Measurements from ENCODE around the gene RPTOR.
A peak's percentile ranks its signal among the peaks of the same experiment; 100 is the strongest.

Gene RPTOR

DNA sequence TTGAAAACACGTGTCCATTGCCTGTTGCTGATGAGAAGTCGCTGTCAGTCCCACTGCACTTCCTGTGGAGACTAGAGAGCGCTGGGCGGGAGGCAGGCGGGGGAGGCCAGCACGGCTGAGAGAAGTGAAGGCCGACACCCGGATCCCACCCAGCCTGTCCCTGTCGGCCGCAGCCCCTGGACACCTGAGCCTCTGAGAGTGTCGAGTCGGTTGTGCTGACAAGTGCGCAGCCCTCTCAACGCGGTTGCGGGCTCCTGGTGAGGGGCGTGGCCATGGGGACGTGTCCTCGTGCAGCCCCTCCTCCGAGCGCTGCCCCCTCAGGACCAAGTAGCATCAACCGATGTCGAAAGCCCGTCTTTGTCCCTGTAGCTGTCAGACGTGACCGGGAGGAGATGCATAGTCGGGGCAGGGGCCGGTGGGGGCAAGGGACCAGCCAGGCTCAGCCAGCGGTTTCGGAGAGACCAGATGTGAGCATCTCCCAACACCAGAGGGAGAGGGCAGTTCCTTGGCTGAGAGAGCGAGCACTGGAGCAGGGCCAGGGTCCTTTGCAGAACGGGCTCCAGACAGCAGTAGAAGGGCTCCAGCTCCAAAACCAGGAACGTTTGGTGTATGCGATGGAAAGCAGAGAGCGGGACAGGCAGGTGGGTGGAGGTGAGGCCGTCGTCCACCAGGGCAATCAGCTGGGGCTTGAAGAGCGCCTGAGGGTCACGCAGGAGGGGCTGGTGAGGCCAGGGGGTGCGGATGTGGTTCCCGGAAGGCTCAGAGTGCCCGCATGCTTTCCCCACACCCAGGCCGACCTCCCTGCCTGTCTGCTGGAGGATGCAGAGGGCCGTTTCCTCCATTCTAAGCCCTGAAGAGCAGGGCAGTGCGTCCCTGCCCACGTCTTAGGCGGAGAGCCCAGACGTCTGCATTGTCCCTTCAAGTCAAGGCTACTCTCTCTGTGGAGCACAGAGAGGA is 403.7 kb downstream of the RPTOR start:
- Mint-ChIP-seq H3K9me3 (no peaks in the 10 kb centered on the region), H3K4me3 (no peak overlapping the region), H3K27ac (no peak overlapping the region), H3K27me3 (no peaks in the 10 kb centered on the region), H3K36me3 (peaks cover 70% of the 10 kb centered on the region), H3K4me1 (no peaks in the 10 kb centered on the region)
- no peak for ATAC-seq

DNA sequence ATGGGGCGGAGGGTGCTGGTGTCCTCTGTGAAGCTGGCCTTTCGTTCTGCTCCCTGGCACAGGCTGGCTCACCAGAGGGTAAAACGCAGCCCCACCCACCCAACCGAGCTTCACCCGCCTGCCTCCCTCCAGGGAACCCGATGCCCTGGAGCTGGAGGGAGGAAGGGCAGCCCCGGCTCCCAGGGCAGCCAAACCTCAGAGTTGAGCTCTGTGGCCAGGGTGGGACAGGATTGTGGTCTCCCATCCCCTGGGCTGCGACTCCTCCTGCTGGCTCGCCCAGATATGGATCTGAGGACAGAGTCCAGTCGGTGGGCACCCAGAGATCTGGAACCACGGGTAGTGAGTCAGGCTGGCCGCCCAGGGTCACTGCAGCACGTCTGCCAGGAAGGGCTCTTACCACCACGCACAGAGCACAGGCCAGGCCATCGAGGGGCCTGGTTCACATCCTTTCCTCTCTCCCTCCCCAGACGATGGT is 404.4 kb downstream of the RPTOR start:
- no peaks in the 10 kb centered on the region for H3K9me3 Mint-ChIP-seq
- H3K27me3 Mint-ChIP-seq = no peaks in the 10 kb centered on the region
- H3K36me3 Mint-ChIP-seq = peaks cover 75% of the 10 kb centered on the region
- H3K27ac Mint-ChIP-seq = no peak overlapping the region
- H3K4me1 Mint-ChIP-seq = no peaks in the 10 kb centered on the region
- H3K4me3 Mint-ChIP-seq = no peak overlapping the region
- no peak for ATAC-seq

DNA sequence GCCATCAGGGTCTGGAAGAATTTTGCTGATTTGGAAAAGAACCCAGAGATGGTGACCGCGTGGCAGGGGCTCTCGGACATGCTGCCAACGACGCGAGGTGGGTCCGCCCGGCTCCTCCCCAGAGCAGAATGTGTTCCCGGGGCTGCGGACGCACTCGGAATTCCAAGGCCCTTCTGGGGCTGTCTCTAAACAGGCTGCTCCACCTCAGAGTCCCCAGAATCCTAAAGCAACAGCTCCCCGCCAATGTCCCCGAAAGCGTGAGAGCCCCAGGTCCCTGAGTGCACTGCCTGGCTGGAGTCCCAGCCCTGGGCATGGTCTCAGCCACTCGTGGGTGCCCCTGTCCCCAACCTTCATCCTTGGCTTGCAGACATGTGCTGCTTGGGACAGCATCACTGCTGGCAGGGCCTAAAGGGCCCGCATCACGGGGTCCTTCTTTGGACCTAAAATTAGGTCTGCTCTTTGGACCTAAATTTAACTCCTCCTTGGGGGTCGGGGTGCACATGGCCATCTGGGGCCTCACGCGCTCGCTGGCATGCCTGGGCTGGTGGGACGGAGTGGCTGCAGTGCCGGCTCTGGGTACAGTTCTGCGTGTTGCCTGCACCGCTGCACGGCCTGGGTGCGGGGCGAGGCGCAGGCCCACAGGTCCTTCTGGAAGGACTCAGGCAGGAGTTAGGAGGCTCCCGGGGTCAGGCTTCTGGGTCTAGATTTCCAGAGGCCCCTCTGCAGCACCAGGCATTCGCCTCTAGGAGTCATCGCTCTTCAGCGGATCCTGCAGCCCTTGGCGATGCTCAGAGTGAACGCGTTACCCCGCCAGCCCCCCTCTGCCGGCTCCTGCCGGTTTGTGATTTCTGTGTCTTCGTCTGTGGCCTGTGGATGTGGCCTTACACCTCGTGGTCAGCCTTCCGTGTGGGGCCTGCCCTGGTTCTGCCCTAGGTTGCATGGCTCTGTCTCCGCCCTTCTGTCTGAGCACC is 405.1 kb downstream of the RPTOR start:
- Mint-ChIP-seq H3K4me3 (no peak overlapping the region), H3K27ac (no peak overlapping the region), H3K4me1 (no peaks in the 10 kb centered on the region), H3K9me3 (no peaks in the 10 kb centered on the region), H3K27me3 (no peaks in the 10 kb centered on the region), H3K36me3 (peaks cover 72% of the 10 kb centered on the region)
- ATAC-seq = no peak

DNA sequence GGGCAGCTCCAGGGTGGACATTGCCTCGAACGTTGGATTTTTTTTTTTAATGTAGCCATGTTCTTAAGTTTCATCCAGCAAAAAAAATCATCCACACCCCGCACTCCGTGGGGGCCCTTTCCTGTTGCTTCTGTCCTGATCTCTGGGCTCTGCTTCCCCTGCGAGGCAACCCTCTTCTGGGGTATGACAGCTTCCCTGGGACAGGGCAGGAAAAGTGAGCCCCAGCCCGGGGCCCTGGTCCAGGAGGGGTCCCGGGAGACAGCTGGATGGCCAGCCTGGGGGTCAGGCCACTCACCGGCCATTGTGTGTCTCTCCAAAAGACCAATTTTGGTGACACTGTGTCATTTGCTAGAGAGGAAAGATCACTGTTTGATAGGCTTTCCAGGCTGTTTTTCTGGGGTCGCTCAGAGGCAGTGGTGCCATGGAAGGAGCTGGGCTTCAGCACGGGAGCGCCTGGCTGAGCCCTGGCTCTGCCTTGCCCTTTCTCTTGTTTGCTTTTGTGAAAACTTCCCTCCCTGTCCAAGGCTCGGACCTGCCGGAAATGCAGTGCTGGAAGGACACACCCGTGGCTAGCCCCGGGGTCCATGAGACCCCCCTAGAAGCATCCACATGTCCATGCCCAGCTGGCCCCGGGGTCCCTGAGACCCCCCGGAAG is 406.0 kb downstream of the RPTOR start:
- peaks cover 78% of the 10 kb centered on the region for H3K36me3 Mint-ChIP-seq
- no peak for ATAC-seq
- no peak overlapping the region for H3K27ac Mint-ChIP-seq
- no peaks in the 10 kb centered on the region for H3K27me3 Mint-ChIP-seq
- no peak overlapping the region for H3K4me3 Mint-ChIP-seq
- no peaks in the 10 kb centered on the region for H3K9me3 Mint-ChIP-seq
- peaks cover 4% of the 10 kb centered on the region for H3K4me1 Mint-ChIP-seq

DNA sequence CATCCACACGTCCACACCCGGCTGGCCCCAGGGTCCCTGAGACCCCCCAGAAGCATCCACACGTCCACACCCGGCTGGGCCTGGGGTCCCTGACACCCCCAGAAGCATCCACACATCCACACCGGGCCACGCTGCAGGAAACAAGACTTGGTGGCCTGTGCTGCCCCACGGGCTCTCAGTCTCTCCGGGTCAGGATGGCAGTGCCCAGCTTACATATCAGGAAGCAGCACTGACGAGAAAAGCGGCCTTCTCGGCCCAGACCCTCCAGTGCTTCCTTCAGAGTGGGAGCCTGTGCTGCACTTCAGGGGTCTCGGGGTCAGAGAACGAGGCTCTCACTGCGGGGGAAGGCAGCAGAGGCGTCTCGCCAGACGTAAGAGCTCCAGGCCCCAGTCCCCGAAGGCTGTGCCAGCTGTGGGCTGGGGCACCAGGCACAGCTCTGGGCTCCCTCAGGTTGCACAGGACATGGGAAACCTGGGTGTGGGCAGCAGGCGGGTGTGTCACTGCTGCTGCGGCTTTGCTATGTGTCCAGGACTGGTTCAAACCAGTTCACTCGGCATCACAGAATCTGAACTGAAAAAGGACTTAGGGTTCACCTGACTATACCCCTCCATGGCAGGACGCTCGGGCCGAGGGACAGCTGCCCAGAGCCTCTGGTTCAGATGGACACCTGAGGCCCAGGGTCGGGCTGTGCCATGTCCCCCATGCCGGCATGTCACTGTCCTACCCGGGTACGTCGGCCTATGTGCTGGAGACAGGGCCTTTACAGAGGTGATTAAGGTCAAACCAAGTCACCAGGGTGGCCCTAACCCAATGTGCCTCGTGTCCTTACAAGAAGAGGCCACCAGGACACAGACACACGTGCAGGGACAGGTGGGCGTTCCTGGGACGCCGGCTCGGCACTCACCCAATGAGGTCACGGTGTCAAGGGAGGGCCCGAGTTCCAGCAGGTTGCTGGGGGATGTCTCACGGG is 406.8 kb downstream of the RPTOR start:
- ATAC-seq = no peak
- Mint-ChIP-seq H3K4me1 (peaks cover 4% of the 10 kb centered on the region), H3K4me3 (no peak overlapping the region), H3K27ac (no peak overlapping the region), H3K36me3 (peaks cover 73% of the 10 kb centered on the region), H3K9me3 (no peaks in the 10 kb centered on the region), H3K27me3 (no peaks in the 10 kb centered on the region)

DNA sequence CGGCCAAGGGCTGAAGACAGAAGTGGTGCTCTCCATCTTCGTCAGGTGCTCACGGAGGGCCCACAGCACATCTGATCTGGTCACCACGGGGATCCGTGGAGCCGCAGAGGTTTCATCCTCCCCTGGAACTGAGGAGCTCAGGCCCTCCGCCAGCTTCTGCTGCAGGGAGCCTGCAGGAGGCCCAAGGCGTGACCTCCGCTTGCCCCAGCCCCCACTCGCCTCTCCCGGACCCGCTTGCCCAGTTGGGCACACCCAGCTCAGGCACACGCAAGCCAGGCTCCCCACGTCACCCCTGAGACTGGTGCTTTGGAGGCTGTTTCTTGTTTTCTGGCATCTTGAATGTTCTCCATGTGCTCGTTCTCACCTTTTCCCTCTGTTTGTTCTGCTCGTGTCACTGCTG is 407.7 kb downstream of the RPTOR start:
- peaks cover 66% of the 10 kb centered on the region for H3K36me3 Mint-ChIP-seq

DNA sequence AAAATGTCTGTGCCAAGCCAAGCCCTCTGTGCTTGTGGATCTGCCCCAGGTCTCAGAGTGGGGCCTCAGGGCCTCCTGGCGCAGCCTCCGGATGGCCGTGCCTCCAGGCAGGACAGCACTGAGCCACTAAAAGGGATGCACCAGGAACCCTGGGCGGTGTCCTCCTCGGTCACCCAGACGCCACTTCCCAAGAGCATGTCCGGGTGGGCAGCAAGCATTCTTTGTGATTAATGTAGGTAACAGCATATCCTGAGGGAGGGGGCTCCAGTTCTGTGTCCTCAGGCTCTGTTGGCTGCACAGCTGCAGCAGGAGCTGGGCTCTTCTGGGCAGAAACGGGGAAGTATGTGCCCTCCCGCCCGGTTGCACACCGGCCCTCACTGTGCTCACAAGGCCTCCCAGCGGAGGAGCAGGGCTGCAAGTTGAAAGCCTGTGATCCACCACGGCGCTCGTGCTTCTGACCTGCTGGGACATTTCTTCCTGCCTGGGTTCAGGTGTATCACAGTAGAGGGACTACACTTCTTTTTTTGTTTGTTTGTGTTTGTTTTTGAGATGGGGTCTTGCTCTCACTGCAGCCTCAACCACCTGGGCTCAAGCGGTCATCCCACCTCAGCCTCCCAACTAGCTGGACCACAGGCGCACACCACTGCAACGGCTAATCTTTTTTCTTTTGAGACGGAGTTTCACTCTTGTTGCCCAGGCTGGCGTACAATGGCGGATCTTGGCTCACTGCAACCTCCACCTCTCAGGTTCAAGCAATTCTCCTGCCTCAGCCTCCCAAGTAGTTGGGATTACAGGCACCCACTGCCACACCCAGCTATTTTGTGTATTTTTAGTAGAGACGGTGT is 409.1 kb downstream of the RPTOR start:
- Mint-ChIP-seq H3K27ac (no peak overlapping the region), H3K4me3 (no peak overlapping the region), H3K27me3 (no peaks in the 10 kb centered on the region), H3K4me1 (peaks cover 4% of the 10 kb centered on the region), H3K36me3 (peaks cover 52% of the 10 kb centered on the region), H3K9me3 (no peaks in the 10 kb centered on the region)
- no peak for ATAC-seq

More for the DNA sequence above, 407.7 kb downstream of the RPTOR start:
- Mint-ChIP-seq H3K27ac (no peak overlapping the region), H3K4me1 (peaks cover 4% of the 10 kb centered on the region), H3K9me3 (no peaks in the 10 kb centered on the region), H3K4me3 (no peak overlapping the region), H3K27me3 (no peaks in the 10 kb centered on the region)
- no peak for ATAC-seq

DNA sequence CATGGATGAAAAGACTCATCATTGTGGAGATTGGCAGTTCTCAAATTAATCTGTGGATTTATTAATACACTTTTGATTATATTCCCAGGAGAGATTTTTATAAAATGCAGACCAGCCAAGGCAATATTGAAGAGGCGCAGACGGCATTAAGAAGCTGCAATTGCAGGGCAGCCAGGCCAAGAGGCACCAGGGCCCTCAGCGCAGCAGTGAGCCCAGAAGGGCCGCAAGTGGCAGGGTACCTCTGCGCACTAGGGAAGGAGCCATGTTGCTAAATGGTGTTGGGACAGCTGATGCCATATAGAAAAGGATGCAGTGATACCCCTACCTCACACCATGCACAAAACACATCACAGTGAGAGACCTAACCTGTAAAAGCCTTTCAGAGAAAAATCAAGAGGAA is 410.4 kb downstream of the RPTOR start:
- peaks cover 38% of the 10 kb centered on the region for H3K36me3 Mint-ChIP-seq
- no peaks in the 10 kb centered on the region for H3K27me3 Mint-ChIP-seq
- no peak overlapping the region for H3K4me3 Mint-ChIP-seq
- no peak for ATAC-seq
- no peak overlapping the region for H3K27ac Mint-ChIP-seq
- no peaks in the 10 kb centered on the region for H3K9me3 Mint-ChIP-seq
- H3K4me1 Mint-ChIP-seq = peaks cover 4% of the 10 kb centered on the region

DNA sequence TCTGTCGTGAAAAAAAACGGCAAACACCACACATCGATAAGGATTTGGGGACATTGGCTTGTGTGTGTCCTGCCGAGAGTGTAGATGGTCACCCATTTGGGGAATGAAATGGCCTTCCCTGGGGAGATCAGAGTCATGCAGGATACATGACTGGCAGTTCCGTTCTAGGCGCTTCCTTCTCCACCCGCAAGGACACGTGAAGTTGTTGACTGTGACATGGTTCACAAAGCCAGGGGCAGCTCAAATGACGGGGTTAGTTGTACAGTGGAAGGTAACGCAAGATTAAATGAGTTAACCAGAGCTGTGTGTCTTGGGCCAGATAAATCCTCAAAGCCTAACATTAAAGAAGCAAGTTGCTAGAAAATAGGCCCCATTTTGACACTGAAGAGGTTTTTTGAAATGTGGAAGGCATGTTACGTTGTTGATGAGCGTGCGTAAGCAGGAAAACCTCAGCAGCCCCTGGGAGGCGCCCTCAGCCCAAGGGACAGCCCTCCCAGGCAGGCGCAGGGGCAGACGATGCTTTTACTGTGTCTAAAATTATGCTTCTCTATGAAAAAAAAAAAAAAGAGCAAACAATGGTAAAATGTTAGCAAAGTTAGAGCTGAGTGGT is 411.1 kb downstream of the RPTOR start:
- H3K4me1 Mint-ChIP-seq = peaks cover 4% of the 10 kb centered on the region
- H3K36me3 Mint-ChIP-seq = peaks cover 34% of the 10 kb centered on the region
- H3K27ac Mint-ChIP-seq = no peak overlapping the region
- peak; percentile 38 for ATAC-seq
- no peaks in the 10 kb centered on the region for H3K9me3 Mint-ChIP-seq
- H3K4me3 Mint-ChIP-seq = no peak overlapping the region
- no peaks in the 10 kb centered on the region for H3K27me3 Mint-ChIP-seq

DNA sequence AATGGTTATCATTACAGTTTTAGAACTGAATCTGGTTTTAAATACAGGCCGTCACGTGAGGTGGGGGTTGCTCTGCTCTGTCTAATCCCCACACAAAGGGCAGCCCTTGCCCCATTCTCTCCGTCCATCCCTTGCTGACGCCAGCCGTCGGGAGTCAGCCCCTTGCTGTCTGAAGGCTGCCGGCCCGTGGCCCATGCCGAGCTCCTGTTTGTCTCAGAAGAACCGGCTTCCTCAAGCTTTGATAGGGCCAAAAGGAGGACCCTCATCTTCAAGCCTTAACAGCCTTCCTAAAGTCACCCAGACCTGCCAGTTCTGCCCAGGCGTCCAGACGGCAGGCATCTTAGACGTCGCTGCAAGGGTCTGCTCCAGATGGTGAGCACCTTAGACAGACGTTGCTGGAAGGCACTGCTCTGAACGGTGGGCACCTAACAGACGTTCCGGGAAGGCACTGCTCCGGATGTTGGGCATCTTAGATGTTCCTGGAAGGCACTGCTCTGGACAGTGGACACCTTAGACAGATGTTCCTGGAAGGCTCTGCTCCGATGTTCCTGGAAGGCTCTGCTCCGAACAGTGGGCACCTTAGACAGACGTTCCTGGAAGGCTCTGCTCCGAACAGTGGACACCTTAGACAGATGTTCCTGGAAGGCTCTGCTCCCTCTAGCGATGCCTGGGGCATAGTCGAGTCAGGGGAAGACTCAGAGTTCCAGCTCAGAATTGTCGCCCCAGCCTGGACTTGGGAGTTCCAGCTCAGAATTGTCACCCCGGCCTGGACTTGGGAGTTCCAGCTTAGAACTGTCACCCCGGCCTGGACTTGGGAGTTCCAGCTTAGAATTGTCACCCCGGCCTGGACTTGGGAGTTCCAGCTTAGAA is 411.9 kb downstream of the RPTOR start:
- peaks cover 34% of the 10 kb centered on the region for H3K36me3 Mint-ChIP-seq
- H3K4me1 Mint-ChIP-seq = peaks cover 4% of the 10 kb centered on the region
- no peak overlapping the region for H3K27ac Mint-ChIP-seq

DNA sequence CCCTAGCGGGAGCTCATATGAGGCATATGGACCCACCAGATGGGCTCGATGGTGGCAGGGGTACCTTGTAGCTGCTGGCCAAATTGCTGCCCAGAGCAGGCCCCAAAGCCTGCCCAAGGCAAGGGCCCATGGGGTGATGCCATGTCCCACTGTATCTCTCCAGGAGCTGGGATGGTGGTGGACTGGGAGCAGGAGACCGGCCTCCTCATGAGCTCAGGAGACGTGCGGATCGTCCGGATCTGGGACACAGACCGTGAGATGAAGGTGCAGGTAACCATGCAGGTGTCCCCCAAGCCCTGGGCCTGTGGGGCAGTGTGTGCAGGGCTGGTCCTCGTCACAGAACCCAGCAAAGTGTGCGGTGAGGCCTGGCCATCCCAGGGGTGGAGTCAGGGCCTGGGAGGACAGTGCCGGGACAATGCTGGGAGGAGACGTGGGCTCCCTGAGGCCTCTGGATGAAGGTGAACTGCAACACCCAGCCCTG is 412.9 kb downstream of the RPTOR start:
- no peak for ATAC-seq
- no peak overlapping the region for H3K4me3 Mint-ChIP-seq
- peaks cover 4% of the 10 kb centered on the region for H3K4me1 Mint-ChIP-seq
- H3K27ac Mint-ChIP-seq = no peak overlapping the region
- no peaks in the 10 kb centered on the region for H3K27me3 Mint-ChIP-seq
- H3K36me3 Mint-ChIP-seq = peaks cover 31% of the 10 kb centered on the region
- no peaks in the 10 kb centered on the region for H3K9me3 Mint-ChIP-seq

More for the DNA sequence above, 411.9 kb downstream of the RPTOR start:
- ATAC-seq = no peak
- H3K27me3 Mint-ChIP-seq = no peaks in the 10 kb centered on the region
- H3K4me3 Mint-ChIP-seq = no peak overlapping the region
- no peaks in the 10 kb centered on the region for H3K9me3 Mint-ChIP-seq

DNA sequence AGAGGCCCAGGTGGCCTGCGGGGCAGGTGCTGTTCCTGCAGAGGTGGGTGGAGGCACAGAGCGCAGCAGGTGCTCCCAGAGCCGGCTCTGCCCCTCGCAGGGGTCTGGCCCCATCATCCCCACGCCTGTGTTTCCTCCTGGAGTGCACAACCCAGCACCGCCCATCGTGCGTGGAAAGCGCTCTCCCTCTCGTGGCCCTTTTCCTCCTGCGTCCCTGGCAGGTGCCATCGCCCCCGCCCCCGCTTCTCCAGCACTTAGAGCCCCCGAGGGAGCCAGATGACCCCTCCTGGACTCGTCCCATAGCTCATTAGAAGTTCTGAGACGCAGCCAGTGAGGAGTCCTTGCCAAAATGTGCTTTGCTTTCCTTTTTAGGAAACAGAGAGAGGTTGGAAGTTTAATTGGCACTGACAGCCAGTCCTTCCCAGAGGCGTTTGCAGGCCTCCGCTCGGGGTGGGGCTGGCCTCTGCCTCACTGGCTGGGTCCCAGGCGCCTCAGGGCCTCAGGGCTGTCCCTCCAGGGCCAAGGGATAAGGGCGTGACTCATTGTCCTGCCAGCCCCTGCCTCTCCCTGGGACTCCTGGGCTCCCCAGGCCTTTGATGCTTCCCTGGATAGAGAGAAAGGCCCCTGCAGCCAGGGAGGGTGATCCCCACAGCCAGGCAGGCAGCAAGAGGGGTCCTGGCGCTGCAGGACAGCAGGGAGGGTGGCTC is 414.8 kb downstream of the RPTOR start:
- Mint-ChIP-seq H3K4me3 (no peak overlapping the region), H3K27ac (no peak overlapping the region), H3K36me3 (peaks cover 24% of the 10 kb centered on the region), H3K27me3 (no peaks in the 10 kb centered on the region), H3K4me1 (peaks cover 4% of the 10 kb centered on the region), H3K9me3 (no peaks in the 10 kb centered on the region)
- no peak for ATAC-seq

Measured in stimulated activated memory B cell treated with anti-CD40 and anti-IgM and Interleukin-4, amounts not matched to agents 10 μg/mL and 1 μg/mL and 100 μg/mL, for 72 hours (primary cell).